Activated CD4-positive, alpha-beta T cell treated with anti-CD3 and anti-CD28 coated beads, Interleukin-2, amount 10 ng/mL, durations not matched to agents 24 days and 14 days (primary cell): ENCODE data around the gene FAM234A. TPM values are rescaled to one million over a fixed set of nuclear protein-coding genes. Genes with fewer than 3 reads are reported as not detected.

Source experiments
- DNase-seq: peaks from one replicate; pipeline ENCODE4 v3.0.0; 2022
- H3K27ac Mint-ChIP-seq: one replicate; pipeline ENCODE4 v1.8.0; 2022; ENCODE audit warnings: mild to moderate bottlenecking, mixed read lengths
- H3K27me3 Mint-ChIP-seq: one replicate; pipeline ENCODE4 v1.8.0; 2022; ENCODE audit warnings: mixed read lengths
- H3K36me3 Mint-ChIP-seq: one replicate; pipeline ENCODE4 v1.8.0; 2022; ENCODE audit warnings: low read depth, mild to moderate bottlenecking, mixed read lengths
- H3K4me1 Mint-ChIP-seq: one replicate; pipeline ENCODE4 v1.8.0; 2021; ENCODE audit warnings: mixed read lengths
- H3K4me3 Mint-ChIP-seq: one replicate; pipeline ENCODE4 v1.8.0; 2022; ENCODE audit warnings: mild to moderate bottlenecking, moderate library complexity, mixed read lengths
- H3K9me3 Mint-ChIP-seq: one replicate; pipeline ENCODE4 v1.8.0; 2021; ENCODE audit warnings: mixed read lengths
- intact Hi-C: fragments of 100-400 bp; cut with micrococcal nuclease; formaldehyde crosslinking; loops from one replicate; pipeline ENCODE4 v1.15.1; 2023
- total RNA-seq: library from RNA; stranded (reverse); gene quantifications from 2 replicates; pipeline ENCODE4 v1.2.3, GENCODE V29; 2022

FAM234A gene
- total RNA-seq, 1 donor from 2014 or later = 17.3 TPM

DNA sequence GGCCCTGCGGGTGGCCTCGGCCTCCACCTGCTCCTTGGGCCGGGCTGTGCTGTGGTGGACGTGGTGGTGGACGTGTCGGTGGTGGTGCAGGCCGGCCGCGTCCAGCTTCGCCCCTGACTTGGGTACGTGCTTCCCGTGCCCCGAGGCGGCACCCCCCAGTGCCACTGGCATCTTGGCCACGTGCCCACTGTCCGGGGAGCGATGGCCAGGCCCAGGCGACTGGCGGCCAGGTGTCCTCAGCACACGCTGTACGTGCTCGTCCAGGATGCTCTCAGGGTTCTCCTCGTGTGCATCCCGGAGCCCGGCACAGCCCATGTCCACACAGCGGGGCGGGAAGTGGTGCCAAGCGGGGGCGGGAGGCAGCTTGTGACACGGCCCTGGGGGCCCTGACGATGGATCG, 63.2 kb downstream of the FAM234A start:
- Mint-ChIP-seq H3K36me3 (peaks cover 3% of the 10 kb centered on the region), H3K4me1 (no peaks in the 10 kb centered on the region), H3K9me3 (no peaks in the 10 kb centered on the region), H3K27ac (no peak overlapping the region), H3K4me3 (no peak overlapping the region), H3K27me3 (no peaks in the 10 kb centered on the region)
- DNase-seq = no peak
- intact Hi-C loops = no loop called here

DNA sequence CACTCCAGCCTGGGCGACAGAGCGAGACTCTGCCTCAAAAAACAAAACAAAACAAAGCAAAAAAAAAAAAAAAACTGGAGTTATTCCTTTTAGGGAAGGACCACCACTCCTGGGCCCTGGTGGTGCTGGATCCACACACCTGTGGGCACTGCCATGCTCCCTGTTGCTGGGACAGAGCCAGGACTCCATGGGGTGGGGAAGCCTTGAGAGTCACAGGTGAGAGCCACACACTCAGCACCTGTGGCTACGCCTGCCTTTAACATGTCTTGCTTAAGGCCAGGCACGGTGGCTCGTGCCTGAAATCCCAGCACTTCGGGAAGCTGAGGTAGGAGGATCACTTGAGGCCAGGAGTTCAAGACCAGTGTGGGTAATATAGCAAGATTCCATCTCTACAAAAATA, 66.6 kb downstream of the FAM234A start:
- Mint-ChIP-seq H3K27ac (no peak overlapping the region), H3K4me3 (no peak overlapping the region), H3K36me3 (peaks cover 10% of the 10 kb centered on the region), H3K27me3 (no peaks in the 10 kb centered on the region), H3K4me1 (no peaks in the 10 kb centered on the region), H3K9me3 (no peaks in the 10 kb centered on the region)
- intact Hi-C loops = no loop called here
- DNase-seq = no peak

DNA sequence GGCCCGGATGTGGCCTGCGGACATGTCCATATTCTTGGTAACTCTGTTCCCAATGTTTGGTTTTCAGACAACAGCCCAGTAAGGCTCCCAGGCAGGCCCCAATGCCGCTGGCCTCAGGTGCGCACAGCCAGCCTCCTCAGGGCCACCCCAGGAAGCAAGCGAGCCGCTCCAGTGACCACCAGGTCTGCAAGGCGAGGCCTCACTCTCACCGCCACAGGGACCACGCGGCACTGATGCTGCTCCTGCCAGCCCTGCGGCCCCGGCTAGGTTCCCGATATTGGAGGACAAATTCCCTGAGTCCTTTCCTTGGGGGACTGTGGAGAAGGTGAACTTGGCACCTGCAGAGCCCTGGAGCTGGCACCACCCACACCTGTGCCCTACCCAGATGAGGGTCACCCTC, 67.3 kb downstream of the FAM234A start:
- no peaks in the 10 kb centered on the region for H3K27me3 Mint-ChIP-seq
- no peak overlapping the region for H3K27ac Mint-ChIP-seq
- H3K4me1 Mint-ChIP-seq = no peaks in the 10 kb centered on the region
- DNase-seq = no peak
- intact Hi-C loops = no loop called here
- H3K4me3 Mint-ChIP-seq = no peak overlapping the region
- H3K36me3 Mint-ChIP-seq = peaks cover 10% of the 10 kb centered on the region
- no peaks in the 10 kb centered on the region for H3K9me3 Mint-ChIP-seq

DNA sequence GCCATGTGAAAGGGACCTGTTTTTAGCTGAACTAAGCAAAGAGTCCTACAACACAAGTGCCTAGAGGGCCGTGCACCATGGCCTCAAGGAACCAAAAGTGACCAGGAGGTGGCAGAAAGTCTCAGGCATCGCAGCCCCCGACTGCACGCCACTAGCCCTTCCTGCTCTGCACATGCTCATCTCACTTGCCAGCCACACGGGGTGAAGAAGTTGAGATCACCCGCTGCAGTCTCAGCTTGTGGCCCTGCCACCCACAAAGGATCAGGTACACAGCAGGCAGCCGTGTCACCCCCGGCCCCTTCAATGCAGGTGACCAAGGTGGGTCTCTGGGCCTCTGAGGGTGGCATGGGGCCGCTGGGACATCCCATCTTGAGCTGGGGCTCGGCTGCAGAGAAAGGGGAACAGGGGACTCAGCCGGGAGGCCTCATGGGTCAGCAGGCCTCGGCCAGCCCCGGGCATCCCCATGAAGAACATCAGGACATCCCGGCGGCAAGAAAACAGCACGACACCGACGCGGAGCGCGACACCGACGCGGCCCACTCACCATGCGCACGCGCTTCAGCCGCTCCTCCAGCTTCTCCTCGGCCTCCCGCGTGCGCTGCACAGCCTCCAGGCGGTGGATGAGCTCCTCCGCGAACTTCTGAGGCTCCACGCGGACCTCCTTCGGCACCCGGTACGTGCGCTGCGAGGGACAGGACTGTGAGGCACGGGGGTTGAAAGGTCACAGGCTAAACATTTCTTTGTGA, 69.3 kb downstream of the FAM234A start:
- Mint-ChIP-seq H3K4me3 (no peak overlapping the region), H3K36me3 (peaks cover 10% of the 10 kb centered on the region), H3K9me3 (no peaks in the 10 kb centered on the region), H3K27me3 (no peaks in the 10 kb centered on the region), H3K27ac (no peak overlapping the region), H3K4me1 (no peaks in the 10 kb centered on the region)
- intact Hi-C loops = no loop called here
- DNase-seq = no peak

DNA sequence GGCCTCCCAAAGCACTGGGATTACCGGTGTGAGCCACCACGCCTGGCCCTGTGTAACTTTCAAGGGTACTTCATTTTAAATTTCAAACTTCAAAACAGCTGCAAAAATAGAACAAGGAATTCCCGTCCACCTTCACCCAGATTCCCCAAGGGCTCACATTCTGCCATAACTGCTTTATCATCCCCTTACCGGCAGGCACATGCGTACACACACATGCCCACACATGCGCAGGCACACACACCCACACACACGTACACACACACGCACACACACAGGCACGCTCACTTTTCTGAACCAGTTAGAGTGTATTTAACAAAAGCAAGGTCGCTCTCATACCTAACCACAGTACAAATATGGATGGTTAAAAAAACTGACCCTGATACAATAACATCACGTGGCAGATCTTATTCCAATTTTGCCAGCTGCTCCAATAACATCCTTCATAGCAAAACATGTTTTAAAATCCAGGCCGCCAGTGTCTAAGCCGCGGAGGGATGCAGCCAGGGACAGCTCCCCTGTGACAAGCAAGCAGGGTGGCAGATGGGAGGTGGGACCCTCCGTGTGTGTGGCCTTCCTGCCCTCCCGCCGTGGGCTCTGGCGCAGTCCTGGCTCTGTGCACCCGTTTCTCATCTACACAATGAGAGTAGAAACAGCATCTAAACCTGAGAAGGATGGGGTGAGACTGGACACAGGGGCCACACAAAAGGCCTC, 71.5 kb downstream of the FAM234A start:
- Mint-ChIP-seq H3K27ac (no peak overlapping the region), H3K36me3 (peaks cover 13% of the 10 kb centered on the region), H3K9me3 (no peaks in the 10 kb centered on the region), H3K27me3 (no peaks in the 10 kb centered on the region), H3K4me1 (peaks cover 5% of the 10 kb centered on the region), H3K4me3 (no peak overlapping the region)
- intact Hi-C loops = no loop called here
- no peak for DNase-seq

DNA sequence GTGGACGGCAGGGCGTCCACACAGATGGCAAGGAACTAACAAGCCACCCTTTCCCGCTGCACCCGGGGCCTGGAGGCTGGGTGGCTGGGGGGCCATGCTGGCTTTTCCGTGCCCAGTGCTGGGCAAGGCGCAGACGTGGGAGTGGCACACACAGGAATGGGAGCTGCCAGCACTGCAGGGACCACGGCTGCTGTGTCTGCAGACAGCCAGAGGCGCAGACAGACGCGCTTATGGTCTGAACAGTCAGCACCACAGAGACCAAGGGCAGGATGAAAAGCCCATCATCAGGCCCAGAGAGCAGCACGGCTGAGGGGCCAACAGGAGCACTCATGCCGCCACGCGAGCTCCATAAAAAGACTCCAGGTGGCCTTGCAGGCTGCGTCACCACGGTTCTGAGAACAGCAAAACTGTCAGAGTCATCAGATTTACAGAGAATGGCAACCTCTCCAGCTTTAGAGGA, 72.3 kb downstream of the FAM234A start:
- Mint-ChIP-seq H3K4me3 (no peak overlapping the region), H3K4me1 (peaks cover 5% of the 10 kb centered on the region), H3K9me3 (no peaks in the 10 kb centered on the region), H3K27ac (no peak overlapping the region), H3K27me3 (no peaks in the 10 kb centered on the region), H3K36me3 (peaks cover 13% of the 10 kb centered on the region)
- intact Hi-C loops = no loop called here
- no peak for DNase-seq

DNA sequence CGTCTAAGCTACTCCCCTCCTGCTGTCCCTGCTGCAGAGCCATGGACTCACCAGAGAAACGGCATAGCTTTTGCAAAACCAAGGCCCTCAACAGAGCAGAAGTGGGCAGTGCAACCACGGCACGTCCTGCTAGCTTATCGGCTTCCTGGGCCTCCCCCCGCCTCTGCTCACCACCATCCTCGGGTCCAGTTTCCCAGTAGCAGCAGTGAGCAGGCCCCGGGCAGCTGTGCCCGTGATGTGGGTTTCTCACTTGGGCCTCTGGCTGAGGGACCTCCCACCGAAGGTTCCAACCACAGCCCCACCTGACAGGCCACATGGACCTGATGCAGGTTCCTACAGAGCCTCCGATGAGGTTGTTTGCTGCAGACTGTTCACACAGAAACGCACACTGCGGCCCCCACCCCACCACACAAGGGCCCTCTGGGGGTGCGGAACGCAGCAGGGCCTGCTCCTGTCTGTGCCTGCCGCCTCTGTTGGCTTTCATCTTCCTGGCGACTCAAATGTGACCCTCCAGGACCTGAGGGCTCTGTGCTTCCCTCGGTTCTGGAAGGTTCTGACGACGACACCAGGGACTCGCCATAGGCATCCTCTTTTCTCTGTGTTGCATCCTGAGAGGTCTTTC, 73.2 kb downstream of the FAM234A start:
- peaks cover 16% of the 10 kb centered on the region for H3K36me3 Mint-ChIP-seq
- intact Hi-C loops = no loop called here
- H3K4me1 Mint-ChIP-seq = peaks cover 5% of the 10 kb centered on the region
- no peaks in the 10 kb centered on the region for H3K27me3 Mint-ChIP-seq
- no peak overlapping the region for H3K4me3 Mint-ChIP-seq
- no peak for DNase-seq
- H3K27ac Mint-ChIP-seq = no peak overlapping the region
- no peaks in the 10 kb centered on the region for H3K9me3 Mint-ChIP-seq

DNA sequence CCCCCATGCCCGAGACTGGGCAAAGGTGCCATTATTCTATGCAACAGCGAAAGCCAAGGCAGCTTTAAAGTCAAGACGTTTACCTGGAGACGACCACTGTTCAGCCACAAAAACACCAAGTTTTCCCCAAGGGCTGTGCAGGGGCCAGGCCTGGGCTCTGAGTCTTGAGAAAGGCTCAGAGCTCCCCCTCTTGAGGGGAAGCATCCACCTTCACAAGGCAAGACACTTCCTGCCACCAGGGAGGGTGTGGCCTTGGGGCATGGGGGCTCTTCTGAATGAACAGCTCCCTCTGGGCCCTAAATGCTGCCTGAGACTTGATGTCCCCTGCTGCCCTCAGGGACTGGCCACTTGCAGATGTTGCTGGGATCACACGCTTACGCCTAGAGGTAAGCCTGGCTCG, 74.9 kb downstream of the FAM234A start:
- Mint-ChIP-seq H3K27ac (no peak overlapping the region), H3K27me3 (no peaks in the 10 kb centered on the region), H3K4me1 (peaks cover 5% of the 10 kb centered on the region), H3K4me3 (no peak overlapping the region), H3K36me3 (peaks cover 11% of the 10 kb centered on the region), H3K9me3 (no peaks in the 10 kb centered on the region)
- peak; percentile 76 for DNase-seq
- intact Hi-C loops = no loop called here

DNA sequence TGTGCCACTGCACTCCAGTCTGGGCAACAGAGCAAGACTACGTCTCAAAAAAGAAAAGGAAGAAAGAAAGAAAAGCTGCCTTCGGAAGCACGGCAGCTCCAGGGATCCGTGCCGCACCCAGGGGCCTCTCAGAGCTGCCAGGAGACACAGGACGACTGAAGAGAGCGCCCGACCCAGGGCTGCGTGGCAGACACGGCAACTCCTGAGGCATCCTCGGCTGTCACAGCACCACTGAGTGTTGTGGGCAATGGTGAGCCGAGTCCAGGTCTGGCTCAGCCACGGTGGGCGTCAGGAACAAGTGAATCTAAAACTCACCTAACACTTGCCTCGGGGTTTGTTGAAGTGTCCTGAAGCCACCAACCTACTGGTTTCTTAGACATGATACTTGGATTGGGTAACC, 77.1 kb downstream of the FAM234A start:
- H3K9me3 Mint-ChIP-seq = no peaks in the 10 kb centered on the region
- intact Hi-C loops = no loop called here
- H3K4me1 Mint-ChIP-seq = peaks cover 7% of the 10 kb centered on the region
- H3K36me3 Mint-ChIP-seq = peaks cover 9% of the 10 kb centered on the region
- H3K27me3 Mint-ChIP-seq = no peaks in the 10 kb centered on the region
- H3K27ac Mint-ChIP-seq = no peak overlapping the region
- DNase-seq = no peak
- H3K4me3 Mint-ChIP-seq = no peak overlapping the region

DNA sequence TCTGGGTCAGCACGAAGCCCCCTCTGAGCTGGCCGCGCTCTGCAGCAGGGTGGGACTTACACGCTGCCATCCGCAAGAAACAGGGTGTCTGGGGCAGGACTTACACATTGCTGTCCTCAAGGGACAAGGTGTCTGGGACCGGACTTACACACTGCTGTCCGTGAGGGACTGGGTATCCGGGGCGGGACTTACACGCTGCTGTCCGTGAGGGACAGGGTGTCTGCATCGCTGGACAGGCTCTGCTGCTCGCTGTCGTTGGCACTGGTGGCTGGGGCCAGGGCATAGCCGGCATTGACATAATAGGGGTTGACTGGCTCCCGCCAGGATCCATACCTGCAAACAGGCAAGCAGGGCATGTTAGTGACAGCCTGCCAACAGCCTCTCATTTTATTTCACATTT, 79.7 kb downstream of the FAM234A start:
- no peak overlapping the region for H3K27ac Mint-ChIP-seq
- no peaks in the 10 kb centered on the region for H3K27me3 Mint-ChIP-seq
- H3K9me3 Mint-ChIP-seq = no peaks in the 10 kb centered on the region
- no peak overlapping the region for H3K4me3 Mint-ChIP-seq
- peaks cover 13% of the 10 kb centered on the region for H3K36me3 Mint-ChIP-seq
- intact Hi-C loops = no loop called here
- no peak for DNase-seq
- H3K4me1 Mint-ChIP-seq = peaks cover 11% of the 10 kb centered on the region

DNA sequence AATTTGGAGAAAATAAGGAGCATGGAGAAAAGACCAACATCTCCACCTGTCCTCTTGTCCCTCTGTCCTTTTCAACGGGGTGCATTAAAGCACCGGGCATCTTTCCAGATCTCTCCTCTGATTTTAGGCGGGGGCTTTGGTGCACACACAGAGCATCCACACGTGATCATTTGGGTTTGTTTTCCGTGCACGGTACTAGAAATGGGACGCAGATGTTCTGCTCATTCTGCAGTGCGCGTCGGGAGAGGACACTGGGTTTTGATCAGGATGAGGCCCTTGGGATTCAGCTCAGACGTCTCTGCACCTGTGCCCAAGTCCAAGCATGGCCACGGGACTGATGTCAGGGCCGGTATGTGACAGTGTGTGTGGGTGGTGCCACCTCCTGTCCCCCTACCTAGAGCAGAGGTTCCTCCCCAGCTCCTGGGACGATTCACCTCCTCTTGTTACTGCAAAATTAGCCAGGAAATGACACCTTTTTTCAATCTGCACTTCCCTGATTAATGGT, 80.2 kb downstream of the FAM234A start:
- Mint-ChIP-seq H3K27me3 (no peaks in the 10 kb centered on the region), H3K4me1 (peaks cover 11% of the 10 kb centered on the region), H3K36me3 (peaks cover 16% of the 10 kb centered on the region), H3K9me3 (no peaks in the 10 kb centered on the region), H3K27ac (no peak overlapping the region), H3K4me3 (no peak overlapping the region)
- intact Hi-C loops = no loop called here
- DNase-seq = no peak

Other genes starting within 250 kb of the FAM234A start
- 88.9 and 89.8 TPM in 2 replicates for gene POLR3K, start 181.2 kb upstream of the FAM234A start, total RNA-seq
- gene SNRNP25, start 181.0 kb upstream of the FAM234A start, total RNA-seq = 97.7 and 99.9 TPM in 2 replicates
- 0.26 and 0.76 TPM in 2 replicates for gene RHBDF1, start 162.2 kb upstream of the FAM234A start, total RNA-seq
- gene MPG, start 156.6 kb upstream of the FAM234A start, total RNA-seq = 68.4 and 72.6 TPM in 2 replicates
- 52.9 and 53.8 TPM in 2 replicates for gene NPRL3, start 96.1 kb upstream of the FAM234A start, total RNA-seq
- not detected in 2 replicates for gene HBZ, start 82.2 kb upstream of the FAM234A start, total RNA-seq
- not detected in 2 replicates for gene HBM, start 68.8 kb upstream of the FAM234A start, total RNA-seq
- 0.33 TPM in 1 of 2 replicates, not detected in the other for gene HBA2, start 61.9 kb upstream of the FAM234A start, total RNA-seq
- gene HBA1, start 58.1 kb upstream of the FAM234A start, total RNA-seq = not detected in 2 replicates
- 0.69 and 1.6 TPM in 2 replicates for gene HBQ1, start 54.4 kb upstream of the FAM234A start, total RNA-seq
- 82.3 and 87.9 TPM in 2 replicates for gene LUC7L, start 5.4 kb upstream of the FAM234A start, total RNA-seq
- gene RGS11, start 41.1 kb downstream of the FAM234A start, total RNA-seq = 0.14 TPM in 1 of 2 replicates, not detected in the other
- gene ARHGDIG, start 45.8 kb downstream of the FAM234A start, total RNA-seq = not detected in 2 replicates
- gene PDIA2, start 48.3 kb downstream of the FAM234A start, total RNA-seq = not detected in 2 replicates
- 26.7 and 27.9 TPM in 2 replicates for gene AXIN1, start 117.9 kb downstream of the FAM234A start, total RNA-seq
- 106 and 109 TPM in 2 replicates for gene MRPL28, start 135.7 kb downstream of the FAM234A start, total RNA-seq
- 34.1 and 37.8 TPM in 2 replicates for gene PGAP6, start 147.2 kb downstream of the FAM234A start, total RNA-seq
- gene NME4, start 162.4 kb downstream of the FAM234A start, total RNA-seq = 64.3 and 64.8 TPM in 2 replicates
- gene DECR2, start 167.1 kb downstream of the FAM234A start, total RNA-seq = 17.6 and 18.5 TPM in 2 replicates
- gene RAB11FIP3, start 190.8 kb downstream of the FAM234A start, total RNA-seq = 40.2 and 40.5 TPM in 2 replicates